HG02981 (cell line): ENCODE measurements around the gene TGIF2LX.
"Not testable (repeated sequence)": the region's sequence is repeated elsewhere in the genome, so short reads cannot be mapped to it uniquely, and the experiment has no call there.

ENCODE experiments used
- ATAC-seq: cut with Tn5 transposase; IDR thresholded peaks from one replicate; pipeline ENCODE4 v1.9.1; 2021; ENCODE audit warnings: mild to moderate bottlenecking, moderate library complexity; ENCODE audit not compliant: unreplicated experiment

Gene TGIF2LX

GRCh38 chrX:89921665-89922064 is at the start of gene TGIF2LX:
TSS of gene TGIF2LX (plus strand) at chrX:89921908. CDS start at chrX:89922086, 178 bp downstream.
- ATAC-seq: not testable (repeated sequence)

DNA sequence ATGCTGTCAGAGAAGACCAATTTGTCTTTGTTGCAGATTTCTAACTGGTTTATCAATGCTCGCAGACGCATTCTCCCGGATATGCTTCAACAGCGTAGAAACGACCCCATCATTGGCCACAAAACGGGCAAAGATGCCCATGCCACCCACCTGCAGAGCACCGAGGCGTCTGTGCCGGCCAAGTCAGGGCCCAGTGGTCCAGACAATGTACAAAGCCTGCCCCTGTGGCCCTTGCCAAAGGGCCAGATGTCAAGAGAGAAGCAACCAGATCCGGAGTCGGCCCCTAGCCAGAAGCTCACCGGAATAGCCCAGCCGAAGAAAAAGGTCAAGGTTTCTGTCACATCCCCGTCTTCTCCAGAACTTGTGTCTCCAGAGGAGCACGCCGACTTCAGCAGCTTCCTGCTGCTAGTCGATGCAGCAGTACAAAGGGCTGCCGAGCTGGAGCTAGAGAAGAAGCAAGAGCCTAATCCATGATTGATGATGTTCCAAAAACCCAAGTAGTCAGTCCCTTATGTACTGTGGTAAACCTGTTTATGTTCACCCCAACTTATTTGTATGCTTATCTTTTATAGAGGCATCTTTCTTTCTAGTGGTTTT is 728 bp downstream of the TGIF2LX start:
- ATAC-seq: not testable (repeated sequence)

- ATAC-seq: not testable (repeated sequence)
These were observed 21.4 kb downstream of the TGIF2LX start for GRCh38 chrX:89943077-89943476.

DNA sequence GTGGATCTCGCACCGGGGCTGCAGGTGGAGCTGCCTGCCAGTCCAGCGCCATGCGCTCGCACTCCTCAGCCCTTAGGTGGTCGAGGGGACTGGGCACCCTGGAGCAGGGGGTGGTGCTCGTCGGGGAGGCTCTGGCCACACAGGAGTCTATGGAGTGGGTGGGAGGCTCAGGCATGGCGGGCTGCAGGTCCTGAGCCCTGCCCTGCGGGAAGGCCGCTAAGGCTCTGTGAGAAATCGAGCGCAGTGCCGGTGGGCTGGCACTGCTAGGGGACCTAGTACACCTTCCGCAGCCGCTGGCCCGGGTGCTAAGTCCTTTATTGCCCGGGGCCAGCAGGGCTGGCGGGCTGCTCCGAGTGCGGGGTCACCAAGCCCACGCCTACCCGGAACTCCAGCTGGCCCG is 43.9 kb downstream of the TGIF2LX start:
- ATAC-seq: not testable (repeated sequence)
